ENCODE results near the gene NDUFC2. TPM values are rescaled to one million over a fixed set of nuclear protein-coding genes. Genes with fewer than 3 reads are reported as not detected.

Gene NDUFC2
- total RNA-seq, 1 donor from 2014 or later: 64.8 TPM

DNA sequence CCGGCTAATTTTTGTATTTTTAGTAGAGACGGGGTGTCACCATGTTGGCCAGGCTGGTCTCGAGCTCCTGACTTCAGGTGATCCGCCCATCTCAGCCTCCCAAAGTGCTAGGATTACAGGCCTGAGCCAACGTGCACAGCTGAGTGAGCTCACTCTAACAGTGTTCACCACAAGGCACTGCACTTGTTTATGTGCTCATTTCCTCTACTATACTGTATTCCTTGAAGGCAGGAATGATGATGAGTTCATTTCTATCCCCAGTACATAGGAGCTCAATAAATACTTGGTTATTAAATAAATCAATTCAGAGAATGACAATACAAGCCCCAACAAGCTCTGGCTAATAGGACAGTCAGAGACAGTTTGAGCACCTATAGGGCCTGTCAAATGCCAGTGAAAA, 30.7 kb upstream of the NDUFC2 start:
- Histone ChIP-seq H3K4me3 (ENCODE audit: low read depth, low read length) (no peak overlapping the region), H3K36me3 (ENCODE audit: control insufficient read depth, insufficient read depth, low read length) (peaks cover 3% of the 10 kb centered on the region), H3K27me3 (ENCODE audit: control insufficient read depth, insufficient read depth, low read length) (no peaks in the 10 kb centered on the region)
- DNase-seq (ENCODE audit: low read depth): peak; percentile 55
- FAIRE-seq: no peak
- TF ChIP-seq, protein P1, sequence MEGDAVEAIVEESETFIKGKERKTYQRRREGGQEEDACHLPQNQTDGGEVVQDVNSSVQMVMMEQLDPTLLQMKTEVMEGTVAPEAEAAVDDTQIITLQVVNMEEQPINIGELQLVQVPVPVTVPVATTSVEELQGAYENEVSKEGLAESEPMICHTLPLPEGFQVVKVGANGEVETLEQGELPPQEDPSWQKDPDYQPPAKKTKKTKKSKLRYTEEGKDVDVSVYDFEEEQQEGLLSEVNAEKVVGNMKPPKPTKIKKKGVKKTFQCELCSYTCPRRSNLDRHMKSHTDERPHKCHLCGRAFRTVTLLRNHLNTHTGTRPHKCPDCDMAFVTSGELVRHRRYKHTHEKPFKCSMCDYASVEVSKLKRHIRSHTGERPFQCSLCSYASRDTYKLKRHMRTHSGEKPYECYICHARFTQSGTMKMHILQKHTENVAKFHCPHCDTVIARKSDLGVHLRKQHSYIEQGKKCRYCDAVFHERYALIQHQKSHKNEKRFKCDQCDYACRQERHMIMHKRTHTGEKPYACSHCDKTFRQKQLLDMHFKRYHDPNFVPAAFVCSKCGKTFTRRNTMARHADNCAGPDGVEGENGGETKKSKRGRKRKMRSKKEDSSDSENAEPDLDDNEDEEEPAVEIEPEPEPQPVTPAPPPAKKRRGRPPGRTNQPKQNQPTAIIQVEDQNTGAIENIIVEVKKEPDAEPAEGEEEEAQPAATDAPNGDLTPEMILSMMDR (IDR thresholded peaks at IDR 0.05; ENCODE audit: insufficient read depth, low read length, severe bottlenecking): no peak

DNA sequence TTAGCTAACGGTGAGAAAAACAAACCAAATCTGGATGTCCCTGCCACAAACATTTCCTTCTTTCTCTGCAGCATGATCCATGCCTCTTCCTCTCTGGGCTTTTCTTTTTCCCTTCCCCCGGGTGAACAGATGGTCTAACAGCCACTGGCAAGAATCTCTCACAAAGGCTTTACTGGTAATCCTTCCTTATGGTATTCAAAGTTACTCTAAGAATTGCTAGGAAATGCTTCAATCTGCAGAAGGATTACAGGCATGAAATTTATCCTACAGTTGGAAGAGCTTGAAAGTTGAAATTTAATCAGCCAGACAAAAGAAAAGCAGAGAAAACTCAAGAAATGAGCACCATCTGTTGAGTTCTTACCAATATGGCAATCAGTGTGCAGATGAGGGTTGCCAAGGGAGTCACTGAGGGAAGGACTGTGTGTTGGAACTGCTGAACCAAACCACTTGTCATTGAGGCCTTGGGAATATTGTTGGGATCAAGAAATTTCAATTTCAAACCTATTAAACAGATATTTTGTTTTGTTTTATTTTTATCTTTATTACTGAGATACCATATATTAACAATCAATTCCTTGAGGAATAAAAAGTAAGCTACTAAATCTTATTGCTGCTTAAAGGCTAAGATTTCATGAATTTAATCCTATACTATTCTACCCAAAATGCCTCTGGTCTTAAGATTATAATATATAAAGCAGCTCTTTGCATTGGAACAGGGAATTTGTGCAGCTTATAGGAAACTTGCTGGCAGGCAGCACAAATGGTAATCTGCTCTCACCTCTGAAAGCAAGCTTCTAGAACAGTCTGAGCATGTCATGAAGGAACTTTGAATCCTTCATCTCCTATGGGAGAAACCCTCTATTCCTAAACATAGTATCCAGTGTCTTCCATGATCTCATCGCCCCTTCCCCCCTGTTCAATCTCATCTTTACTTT, 29.7 kb upstream of the NDUFC2 start:
- TF ChIP-seq, protein P1 (IDR thresholded peaks at IDR 0.05; ENCODE audit: insufficient read depth, low read length, severe bottlenecking): no peak
- Histone ChIP-seq H3K36me3 (ENCODE audit: control insufficient read depth, insufficient read depth, low read length) (peaks cover 3% of the 10 kb centered on the region), H3K27me3 (ENCODE audit: control insufficient read depth, insufficient read depth, low read length) (no peaks in the 10 kb centered on the region), H3K4me3 (ENCODE audit: low read depth, low read length) (no peak overlapping the region)
- FAIRE-seq: no peak
- no peak for DNase-seq (ENCODE audit: low read depth)

DNA sequence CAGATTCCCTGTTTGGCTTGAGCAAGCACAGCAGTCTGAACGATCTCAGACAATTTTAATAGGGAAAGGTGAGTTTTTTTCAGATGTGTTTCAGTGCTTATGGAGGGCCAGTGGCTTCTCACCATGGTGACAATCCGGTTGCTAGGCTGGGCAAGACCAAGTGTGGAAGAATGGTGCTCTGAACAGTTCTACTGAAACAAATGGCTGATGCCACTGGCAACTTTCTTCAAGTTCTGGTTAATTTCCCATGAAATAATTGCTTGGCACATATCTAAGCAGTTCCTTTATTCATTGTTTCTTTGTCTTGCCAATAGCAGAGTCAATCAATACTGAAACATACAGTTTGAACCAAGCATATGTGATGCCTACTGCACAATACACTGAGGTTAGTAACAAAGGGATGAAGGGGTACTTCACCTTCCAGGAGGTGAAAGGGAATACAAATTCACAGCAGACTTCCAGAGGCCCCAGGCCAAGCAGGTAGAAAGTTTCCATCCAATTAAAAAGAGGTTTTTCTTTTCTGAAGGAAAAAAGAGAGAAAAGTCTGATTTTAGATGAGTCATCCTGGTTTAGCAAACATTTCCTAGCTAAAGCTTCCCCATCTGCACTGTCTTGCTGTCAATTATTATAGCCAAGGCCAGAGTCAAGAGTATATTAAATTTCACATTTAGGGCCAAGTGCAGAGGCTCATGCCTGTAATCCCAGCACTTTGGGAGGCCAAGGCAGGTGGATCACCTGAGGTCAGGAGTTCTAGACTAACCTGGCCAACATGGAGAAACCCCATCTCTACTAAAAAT, 21.2 kb upstream of the NDUFC2 start:
- TF ChIP-seq, protein P1 (IDR thresholded peaks at IDR 0.05; ENCODE audit: insufficient read depth, low read length, severe bottlenecking): no peak
- H3K36me3 ChIP-seq (ENCODE audit: control insufficient read depth, insufficient read depth, low read length): peaks cover 4% of the 10 kb centered on the region
- no peak overlapping the region for H3K4me3 ChIP-seq (ENCODE audit: low read depth, low read length)
- FAIRE-seq: no peak
- no peak for DNase-seq (ENCODE audit: low read depth)
- no peaks in the 10 kb centered on the region for H3K27me3 ChIP-seq (ENCODE audit: control insufficient read depth, insufficient read depth, low read length)

DNA sequence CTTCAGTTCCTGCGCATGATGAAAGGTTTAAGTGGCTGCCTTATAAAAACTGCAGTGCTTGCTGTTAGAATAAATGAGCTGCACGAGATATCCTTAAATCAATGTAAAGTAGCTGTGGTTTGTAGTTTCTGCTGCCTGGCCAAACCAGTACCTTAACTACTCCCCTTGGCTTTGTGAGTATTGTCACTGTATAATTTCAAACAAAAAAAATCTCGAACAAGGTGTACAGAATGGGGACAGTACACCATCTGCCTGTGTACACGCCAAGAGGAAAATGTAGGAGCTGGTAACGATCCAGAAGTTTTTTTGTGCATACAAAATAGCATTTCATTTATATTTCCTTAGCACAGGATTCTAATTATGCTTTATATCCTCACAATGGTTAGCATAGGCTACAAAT, 20.6 kb upstream of the NDUFC2 start:
- H3K36me3 ChIP-seq (ENCODE audit: control insufficient read depth, insufficient read depth, low read length): peaks cover 4% of the 10 kb centered on the region
- DNase-seq (ENCODE audit: low read depth): no peak
- H3K27me3 ChIP-seq (ENCODE audit: control insufficient read depth, insufficient read depth, low read length): no peaks in the 10 kb centered on the region
- TF ChIP-seq, protein P1 (IDR thresholded peaks at IDR 0.05; ENCODE audit: insufficient read depth, low read length, severe bottlenecking): no peak
- no peak for FAIRE-seq
- no peak overlapping the region for H3K4me3 ChIP-seq (ENCODE audit: low read depth, low read length)

DNA sequence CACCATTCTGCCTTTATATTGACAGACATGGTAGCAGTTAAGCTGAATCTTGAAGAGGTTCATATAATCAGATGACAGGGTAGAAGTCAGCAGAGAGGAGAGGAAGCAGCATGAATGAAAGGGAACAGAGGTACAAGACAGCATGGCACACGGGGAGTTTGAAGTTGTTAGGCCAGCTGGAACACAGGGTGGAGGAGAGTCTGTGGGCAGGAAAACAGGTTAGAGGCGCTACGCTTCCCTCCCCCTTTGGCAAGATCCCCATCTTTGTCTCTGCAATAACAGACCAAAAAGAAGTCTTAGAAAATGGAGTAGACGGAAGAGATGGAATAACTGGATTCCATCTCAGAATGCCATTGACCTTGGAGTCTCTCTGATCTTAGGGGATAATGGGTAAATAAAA, 20.0 kb upstream of the NDUFC2 start:
- no peak for DNase-seq (ENCODE audit: low read depth)
- FAIRE-seq: no peak
- peaks cover 4% of the 10 kb centered on the region for H3K36me3 ChIP-seq (ENCODE audit: control insufficient read depth, insufficient read depth, low read length)
- no peak overlapping the region for H3K4me3 ChIP-seq (ENCODE audit: low read depth, low read length)
- no peaks in the 10 kb centered on the region for H3K27me3 ChIP-seq (ENCODE audit: control insufficient read depth, insufficient read depth, low read length)
- TF ChIP-seq, protein P1 (IDR thresholded peaks at IDR 0.05; ENCODE audit: insufficient read depth, low read length, severe bottlenecking): no peak

All from bronchial epithelial cell (primary cell).